Measurements from ENCODE around the gene FIBCD1. TPM values are rescaled to one million over a fixed set of nuclear protein-coding genes. Genes with fewer than 3 reads are reported as not detected.
A peak's percentile ranks its signal among the peaks of the same experiment; 100 is the strongest.

FIBCD1 gene
- total and polyA plus RNA-seq, 9 of the 15 experiments (the other 6 are each of a cell fraction or from before 2014, with no cell fraction given) = 0.53 to 1.2 (median 0.95) TPM; not detected in 4

GRCh38 chr9:130920762-130921299 lies 18.2 kb downstream of the FIBCD1 start:
- no peak overlapping the region for H2AFZ ChIP-seq (ENCODE audit: low read depth, low read length)
- WGBS (ENCODE audit: insufficient coverage, low coverage, missing lambda C conversion rate) = 2% methylated on average over 14 of the region's 14 CpGs
- TF ChIP-seq ZKSCAN1 (IDR thresholded peaks at IDR 0.05; ENCODE audit: low read depth, low read length) (0 out of 2 replicates have a peak, but pooled peaks have one; percentile 24), SREBF1 (IDR thresholded peaks at IDR 0.05; ENCODE audit: borderline replicate concordance, low read depth, low read length) (0 out of 2 replicates have a peak, but pooled peaks have one; percentile 1), ZNF253 (CRISPR knock-in tag; conservative IDR thresholded peaks at IDR 0.05) (no peak), HCFC1 (IDR thresholded peaks at IDR 0.05; ENCODE audit: low read depth, low read length) (0 out of 2 replicates have a peak, but pooled peaks have one; percentile 9), ESRRB (CRISPR knock-in tag; IDR thresholded peaks at IDR 0.05; ENCODE audit: borderline replicate concordance) (no peak), SIN3A (IDR thresholded peaks at IDR 0.05; ENCODE audit: borderline replicate concordance in 2 of 2, control insufficient read depth in 1 of 2, low read depth in 2 of 2, low read length in 2 of 2) (0 out of 4 replicates have a peak, but pooled peaks of 1 of the 2 experiments have one; percentile 23)
- in situ Hi-C loops (cut with MboI) (no loop called here), intact Hi-C loops (cut with micrococcal nuclease) (no loop called here)
- H3K9ac ChIP-seq (ENCODE audit: insufficient read depth in 1 of 2, low read depth in 2 of 2, low read length in 2 of 2) = peak overlapping the region in 1 of 2 experiments; percentile 32; a peak in 1 of 4 replicates
- H3K4me3 ChIP-seq = no peak overlapping the region
- no peaks in the 10 kb centered on the region for H3K9me1 ChIP-seq (ENCODE audit: control insufficient read depth, insufficient read depth, low read length)
- peak in 3 of 4 experiments; percentile 65 to 68 (median 68) for DNase-seq (ENCODE audit: extremely low read depth in 1 of 4, low spot score in 3 of 4)
- H3K79me2 ChIP-seq (ENCODE audit: control insufficient read depth, insufficient read depth, low read length) = no peaks in the 10 kb centered on the region
- H3K27me3 ChIP-seq (ENCODE audit: control insufficient read depth in 2 of 2, insufficient read depth in 2 of 2, low read length in 2 of 2) = peaks cover 98 to 100% of the 10 kb centered on the region in 2 experiments
- BruUV-seq (replicated peaks) = no TSS peak
- no peaks in the 10 kb centered on the region for H3K36me3 ChIP-seq (ENCODE audit: control insufficient read depth, insufficient read depth, low read length)
- CTCF ChIA-PET (ENCODE audit: low intra/inter-chr PET ratio) = no interaction called here
- peaks cover 0 to 59% of the 10 kb centered on the region in 2 experiments; a peak in 2 of 5 replicates for H3K4me1 ChIP-seq (replicated peaks in 1 of 2; ENCODE audit: control insufficient read depth in 2 of 2, insufficient read depth in 2 of 2, low read length in 2 of 2)
- no peak overlapping the region for H3K4me2 ChIP-seq (ENCODE audit: insufficient read depth, low read length)
- no peak for ATAC-seq
- H3K27ac ChIP-seq (ENCODE audit: extremely low read depth, low read depth, low read length) = no peak overlapping the region
- FAIRE-seq = no peak
- POLR2A ChIA-PET = interaction anchor here (0.6 to 26.8 kb wide), 7 partner anchors 4 to 53 kb away, joined by 3 to 582 read pairs (median 3); no protein-coding TSS in a partner anchor
- H4K20me1 ChIP-seq (replicated peaks; ENCODE audit: control insufficient read depth, insufficient read depth, low read length) = peaks cover 95% of the 10 kb centered on the region
- no peaks in the 10 kb centered on the region for H3K9me3 ChIP-seq (replicated peaks; ENCODE audit: control insufficient read depth, insufficient read depth, low read depth, low read length)

Measured in K562 (cell line).